HG03342 (cell line): Measurements from ENCODE around the gene APLP2.
"Not testable (repeated sequence)": the region's sequence is repeated elsewhere in the genome, so short reads cannot be mapped to it uniquely, and the experiment has no call there.

Experiments
- ATAC-seq: cut with Tn5 transposase; IDR thresholded peaks from one replicate; pipeline ENCODE4 v1.9.1; 2021; ENCODE audit warnings: mild to moderate bottlenecking, moderate library complexity; ENCODE audit not compliant: unreplicated experiment

APLP2 gene

GRCh38 chr11:130069659-130070108, at the start of gene APLP2:
Gene APLP2 (plus strand): TSS chr11:130069894. CDS start chr11:130069978, 84 bp downstream.
- peak; percentile 97 for ATAC-seq

DNA sequence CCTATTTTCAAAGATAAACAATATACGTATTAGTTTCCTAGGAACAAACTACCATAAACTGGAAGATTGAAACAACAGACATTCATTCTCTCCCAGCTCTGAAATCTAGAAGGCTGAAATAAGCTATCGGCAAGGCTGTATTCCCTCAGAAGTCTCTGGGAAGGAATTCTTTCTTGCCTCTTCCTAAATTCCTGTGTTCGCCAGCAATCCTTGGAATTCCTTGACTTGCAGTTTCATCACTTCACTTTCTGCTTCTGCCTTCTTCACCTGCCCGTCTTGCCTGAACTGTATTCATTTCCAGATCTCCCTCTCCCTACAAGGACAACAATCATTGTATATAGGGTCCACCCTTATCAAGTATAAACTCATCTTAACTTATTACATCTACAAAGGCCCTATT, 49.4 kb upstream of the APLP2 start:
- no peak for ATAC-seq

GRCh38 chr11:130021606-130022005, 48.1 kb upstream of the APLP2 start:
- not testable (repeated sequence) for ATAC-seq

GRCh38 chr11:130022799-130023198, 46.9 kb upstream of the APLP2 start:
- ATAC-seq = peak; percentile 27

DNA sequence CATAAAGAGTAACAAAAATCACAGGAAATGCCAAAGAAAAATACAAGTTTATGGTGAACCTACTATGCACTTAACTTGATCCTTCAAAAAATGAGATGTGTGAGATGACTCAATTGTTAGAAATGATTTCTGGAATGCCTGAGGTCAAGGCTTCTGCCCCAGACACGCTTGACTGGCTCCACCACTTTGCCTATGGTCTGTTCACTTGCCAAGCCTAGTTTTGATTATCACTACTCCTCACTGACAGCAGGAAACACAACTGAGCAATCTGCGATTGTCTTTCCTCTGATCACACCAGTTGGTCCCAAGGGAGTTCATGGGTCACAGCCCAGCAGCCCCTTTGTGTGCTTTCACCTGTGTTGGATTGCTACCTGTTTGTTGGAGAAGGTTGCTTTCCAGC, 46.5 kb upstream of the APLP2 start:
- ATAC-seq = peak; percentile 97

DNA sequence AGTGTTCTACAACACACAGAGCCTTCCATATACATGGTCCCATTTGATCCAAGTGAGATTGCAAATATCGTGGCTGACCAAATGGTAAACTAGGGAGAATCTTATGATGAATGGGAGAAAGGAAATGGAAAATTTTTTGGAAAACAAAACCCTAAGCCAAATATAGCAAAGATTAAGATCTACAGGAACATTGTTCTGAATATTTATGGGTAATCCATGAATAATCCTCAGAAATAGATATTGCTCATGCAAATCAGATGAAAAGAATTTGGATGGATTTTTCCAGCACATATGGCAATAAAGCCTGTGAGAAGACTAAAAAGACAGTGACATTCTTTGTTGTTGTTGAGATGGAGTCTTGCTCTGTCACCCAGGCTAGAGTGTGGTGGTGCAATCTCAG, 45.3 kb upstream of the APLP2 start:
- ATAC-seq = no peak

DNA sequence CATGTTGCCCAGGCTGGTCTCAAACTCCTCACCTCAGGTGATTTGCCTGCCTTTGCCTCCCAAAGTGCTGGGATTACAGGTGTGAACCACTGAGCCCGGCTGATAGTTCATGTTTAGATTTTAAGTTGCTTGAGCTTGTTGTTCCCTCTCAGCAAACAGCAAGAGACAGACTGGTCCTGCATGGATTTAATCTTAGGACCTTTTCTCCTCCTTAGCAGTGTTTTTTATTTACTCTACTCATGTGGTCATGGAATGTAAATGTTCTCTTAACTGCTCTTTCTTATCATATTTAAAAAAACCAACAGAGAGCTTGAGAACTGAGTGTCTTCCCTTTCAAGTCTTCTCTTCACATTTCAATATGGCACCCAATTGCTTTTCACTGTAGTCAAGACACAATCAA, 44.3 kb upstream of the APLP2 start:
- ATAC-seq = no peak

GRCh38 chr11:130029137-130029536, 40.6 kb upstream of the APLP2 start:
- ATAC-seq = peak; percentile 68

DNA sequence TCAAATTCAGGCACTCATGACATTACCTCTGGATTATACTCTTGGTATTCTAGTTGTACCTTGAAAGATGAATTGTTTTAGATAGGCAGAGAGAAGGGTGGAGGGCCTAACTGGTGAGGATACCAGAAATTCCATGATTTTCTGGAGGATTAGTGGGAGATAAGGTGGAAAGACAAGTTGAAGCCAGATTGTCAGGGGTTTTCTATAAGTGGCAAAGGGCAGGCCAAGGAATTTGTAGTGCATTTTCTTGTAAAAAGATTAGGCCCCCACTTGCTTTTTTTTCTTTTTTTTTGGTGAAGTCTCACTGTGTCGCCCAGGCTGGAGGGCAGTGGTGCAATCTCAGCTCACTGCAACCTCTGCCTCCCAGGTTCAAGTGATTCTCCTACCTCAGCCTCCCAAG, 38.6 kb upstream of the APLP2 start:
- ATAC-seq = no peak

GRCh38 chr11:130031945-130032344, 37.7 kb upstream of the APLP2 start:
- ATAC-seq = no peak

DNA sequence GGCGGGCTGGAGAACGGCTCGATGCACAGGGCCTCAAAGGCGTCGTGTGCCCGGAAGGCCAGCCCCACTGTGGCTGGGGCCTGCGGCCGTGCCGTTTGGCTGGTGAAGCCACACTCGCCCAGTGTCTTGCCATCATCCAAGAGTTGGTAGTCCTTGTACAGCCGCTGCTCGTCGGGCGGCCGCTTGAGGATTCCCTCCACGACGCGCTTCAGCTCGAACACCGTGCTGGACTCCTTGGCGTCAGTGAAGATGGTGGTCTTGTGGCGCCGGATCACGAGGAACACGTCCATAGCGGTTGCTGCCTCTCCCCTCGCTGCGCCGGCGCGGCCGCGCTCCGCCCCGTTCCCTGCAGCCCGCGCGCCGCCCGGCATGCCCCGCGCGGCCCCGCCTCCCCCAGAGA, 36.8 kb upstream of the APLP2 start:
- no peak for ATAC-seq

- ATAC-seq = no peak
Observed at GRCh38 chr11:130034236-130034635, 35.5 kb upstream of the APLP2 start.

DNA sequence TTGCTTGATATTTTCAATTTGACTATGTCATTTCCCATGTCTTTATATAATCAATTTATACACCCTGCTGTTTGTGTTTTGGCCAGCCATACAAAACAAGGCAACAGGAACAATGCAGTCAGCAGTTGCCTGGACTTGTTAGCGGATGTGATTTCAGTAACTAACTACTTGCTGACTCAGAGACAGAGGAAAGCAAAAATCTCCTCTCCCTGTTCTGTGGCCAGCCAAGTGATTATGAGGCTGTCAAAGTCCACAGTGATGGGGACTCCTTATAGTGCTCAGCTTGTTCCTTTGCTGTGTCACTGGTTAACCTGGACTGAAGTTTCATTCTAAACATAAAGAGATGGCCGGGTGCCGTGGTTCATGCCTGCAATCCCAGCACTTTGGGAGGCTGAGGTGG, 32.6 kb upstream of the APLP2 start:
- ATAC-seq = no peak

- no peak for ATAC-seq
Observed at GRCh38 chr11:130037881-130038585, 31.7 kb upstream of the APLP2 start.

DNA sequence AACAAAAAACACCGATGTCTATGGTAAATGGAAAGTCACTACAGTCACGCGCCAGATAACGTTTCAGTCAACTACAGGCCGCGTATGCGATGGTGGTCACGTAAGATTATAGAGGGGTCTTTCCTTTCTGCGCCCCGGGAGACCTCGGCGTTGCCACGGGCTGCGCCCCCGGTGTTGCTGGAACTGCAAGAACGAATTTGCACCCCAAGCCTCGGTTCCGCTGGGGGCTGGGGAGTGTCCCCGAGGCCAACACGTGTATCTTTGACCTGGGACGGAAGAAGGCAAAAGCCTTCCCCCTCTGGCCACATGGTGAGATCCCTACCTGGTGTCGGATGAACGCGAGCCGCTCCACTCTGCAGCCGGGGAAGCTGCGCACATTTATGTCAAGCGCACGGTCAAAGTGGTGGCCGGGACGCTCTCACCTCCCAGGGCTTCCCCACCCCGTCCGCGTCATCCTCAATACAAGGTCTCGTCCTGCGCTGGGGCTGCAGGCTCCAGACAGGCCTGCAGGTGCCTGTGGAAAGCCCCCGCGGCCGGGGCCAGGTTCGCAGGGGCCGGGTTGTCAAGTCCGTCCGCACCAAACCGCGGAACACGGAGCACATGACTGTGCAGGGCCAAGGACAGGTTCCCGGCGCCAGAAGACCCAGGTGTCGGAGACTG, 29.3 kb upstream of the APLP2 start:
- no peak for ATAC-seq

DNA sequence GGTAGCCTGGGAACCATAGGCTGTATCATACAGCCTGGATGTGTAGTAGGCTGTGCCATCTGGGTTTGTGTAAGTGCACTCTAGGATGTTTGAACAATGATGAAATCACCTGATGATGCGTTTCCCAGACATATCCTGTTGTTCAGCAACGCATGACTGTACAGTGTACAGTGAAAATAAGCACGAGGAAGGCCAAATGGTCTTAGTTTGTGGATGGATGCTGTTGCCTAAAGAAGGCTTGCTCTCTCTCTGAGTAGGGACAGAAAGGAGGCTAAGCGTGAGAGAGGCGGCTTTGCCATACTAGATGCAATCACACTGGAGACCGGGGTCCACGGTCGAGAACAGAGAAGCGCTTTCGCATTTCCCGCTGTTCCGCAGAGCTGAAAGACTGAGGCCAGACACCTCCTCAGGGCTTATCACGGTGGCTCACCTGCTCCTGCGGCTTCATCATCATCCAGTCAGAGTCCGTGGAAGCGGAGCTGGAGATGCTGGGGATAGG, 27.6 kb upstream of the APLP2 start:
- no peak for ATAC-seq

DNA sequence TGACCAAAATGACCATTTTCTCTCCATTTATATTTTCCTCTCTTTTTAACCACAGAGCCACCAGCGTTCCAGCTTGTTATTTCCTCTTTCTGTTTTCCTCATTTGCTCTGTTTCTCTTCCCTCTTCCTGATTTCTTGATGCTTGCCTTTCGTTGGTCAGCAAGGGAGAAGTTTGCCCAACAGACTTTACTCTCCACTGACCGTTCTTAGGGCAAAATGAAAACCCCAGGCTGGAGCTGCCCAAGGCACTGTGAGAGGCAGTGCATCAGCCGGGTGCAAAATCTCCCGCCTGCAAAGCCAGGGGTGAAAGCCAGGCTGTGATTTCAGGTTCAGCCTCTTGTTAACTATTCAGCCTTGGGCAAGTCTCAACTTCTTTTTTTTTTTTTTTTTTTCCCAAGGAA, 26.1 kb upstream of the APLP2 start:
- ATAC-seq = no peak

- no peak for ATAC-seq
Observed at GRCh38 chr11:130047141-130047540, 22.6 kb upstream of the APLP2 start.

DNA sequence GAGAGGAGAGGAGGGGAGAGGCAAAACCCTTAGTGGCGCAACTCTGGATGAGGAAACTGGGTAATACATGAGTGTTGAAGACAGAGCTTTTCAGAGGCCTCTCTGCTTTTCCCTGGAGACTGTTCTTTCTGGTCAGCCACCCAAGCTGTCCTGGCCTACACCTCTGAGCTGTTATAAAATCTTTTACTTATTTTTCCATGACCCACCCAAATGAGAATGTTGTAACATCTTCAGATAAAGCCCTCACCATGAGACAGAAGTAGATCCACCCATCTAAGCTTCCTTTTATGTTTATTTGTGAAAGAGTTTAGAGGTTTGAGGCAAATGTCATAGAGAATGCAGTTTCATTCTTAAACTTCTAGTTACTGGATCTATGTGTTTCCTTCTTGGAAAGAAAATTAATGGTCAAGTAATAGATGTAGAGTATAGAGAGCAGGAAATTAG, 20.3 kb upstream of the APLP2 start:
- ATAC-seq = no peak

GRCh38 chr11:130050257-130050656, 19.4 kb upstream of the APLP2 start:
- no peak for ATAC-seq

DNA sequence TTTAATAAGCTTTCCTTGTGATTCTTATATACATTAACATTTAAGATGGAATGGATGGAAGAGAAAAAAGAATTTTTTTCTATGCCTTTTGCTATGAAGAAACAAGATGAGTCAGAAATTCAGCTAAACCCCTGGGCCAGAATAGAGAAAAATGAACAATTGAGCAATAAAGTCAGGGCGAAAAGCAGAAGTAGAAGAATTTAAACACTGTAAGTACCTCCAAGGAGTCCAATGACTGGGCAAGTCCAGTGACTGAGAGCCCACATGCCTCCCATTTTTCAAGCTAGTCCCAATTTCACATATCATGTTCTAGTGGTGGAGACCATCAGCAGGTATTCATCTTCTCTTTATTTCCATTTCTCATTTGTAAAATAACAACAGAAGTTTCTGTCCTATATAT, 18.6 kb upstream of the APLP2 start:
- ATAC-seq = no peak

GRCh38 chr11:130052567-130052966, 17.1 kb upstream of the APLP2 start:
- no peak for ATAC-seq
